Measurements from ENCODE around the gene EHD2. TPM values are rescaled to one million over a fixed set of nuclear protein-coding genes. Genes with fewer than 3 reads are reported as not detected.
"Not testable (repeated sequence)": the region's sequence is repeated elsewhere in the genome, so short reads cannot be mapped to it uniquely, and the experiment has no call there.

EHD2 gene, protein sequence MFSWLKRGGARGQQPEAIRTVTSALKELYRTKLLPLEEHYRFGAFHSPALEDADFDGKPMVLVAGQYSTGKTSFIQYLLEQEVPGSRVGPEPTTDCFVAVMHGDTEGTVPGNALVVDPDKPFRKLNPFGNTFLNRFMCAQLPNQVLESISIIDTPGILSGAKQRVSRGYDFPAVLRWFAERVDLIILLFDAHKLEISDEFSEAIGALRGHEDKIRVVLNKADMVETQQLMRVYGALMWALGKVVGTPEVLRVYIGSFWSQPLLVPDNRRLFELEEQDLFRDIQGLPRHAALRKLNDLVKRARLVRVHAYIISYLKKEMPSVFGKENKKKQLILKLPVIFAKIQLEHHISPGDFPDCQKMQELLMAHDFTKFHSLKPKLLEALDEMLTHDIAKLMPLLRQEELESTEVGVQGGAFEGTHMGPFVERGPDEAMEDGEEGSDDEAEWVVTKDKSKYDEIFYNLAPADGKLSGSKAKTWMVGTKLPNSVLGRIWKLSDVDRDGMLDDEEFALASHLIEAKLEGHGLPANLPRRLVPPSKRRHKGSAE
- 0.87 and 1.0 TPM in 2 replicates for total RNA-seq (2014; rRNA removed; shearing (Covaris generic))
- polyA plus RNA-seq (2014; cell fraction: nucleus; rRNA removed): 0.07 and 0.33 TPM in 2 replicates

DNA sequence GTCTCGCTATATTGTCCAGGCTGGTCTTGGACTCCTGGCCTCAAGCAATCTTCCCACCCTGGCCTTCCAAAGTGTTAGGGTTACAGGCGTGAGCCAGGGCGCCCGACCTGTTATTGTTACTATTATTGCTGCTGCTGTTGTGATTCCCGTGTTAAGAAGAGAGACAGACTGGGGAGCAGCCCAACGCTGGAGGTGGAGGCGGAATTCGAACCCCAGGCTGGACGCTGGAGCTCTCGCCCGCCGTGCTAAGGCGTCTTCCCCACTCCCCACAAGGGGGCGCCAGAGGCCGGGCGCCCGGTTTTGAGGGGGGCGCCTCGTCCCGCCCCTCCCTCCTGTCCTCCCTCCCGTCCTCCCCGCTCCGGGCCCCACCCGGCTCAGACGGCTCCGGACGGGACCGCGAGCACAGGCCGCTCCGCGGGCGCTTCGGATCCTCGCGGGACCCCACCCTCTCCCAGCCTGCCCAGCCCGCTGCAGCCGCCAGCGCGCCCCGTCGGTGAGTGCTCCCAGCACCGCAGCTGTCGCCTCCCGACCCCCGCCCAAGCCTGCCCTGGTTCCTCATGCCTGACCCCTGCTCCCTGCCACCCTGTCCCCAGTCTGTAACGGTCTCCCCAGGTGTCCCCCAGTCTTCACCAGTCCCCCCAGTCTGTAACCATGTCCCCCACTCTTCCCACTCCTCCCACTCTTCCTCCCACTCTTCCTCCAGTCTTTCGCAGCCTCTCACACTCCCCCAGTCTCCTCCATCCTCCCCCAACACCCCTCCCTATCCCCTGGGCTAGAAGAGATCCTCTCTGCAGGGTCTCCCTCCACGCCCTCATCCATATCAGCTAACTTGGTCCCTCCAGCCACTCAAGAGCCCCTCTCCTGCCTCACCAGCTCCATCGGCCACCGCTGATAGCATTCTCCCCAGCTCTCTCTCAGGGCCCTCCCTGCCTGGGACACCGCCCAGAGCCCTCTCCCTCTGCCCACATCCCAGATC is at the start of gene EHD2:
TSS of gene EHD2 (plus strand) at position 377 of the 976 bp plus-strand sequence. CDS start 3,191 bp downstream, outside the sequence.
- no peak for DNase-seq (ENCODE audit: extremely low read depth, low read depth)

GRCh38 chr19:47663435-47663910 is 49.7 kb upstream of the EHD2 start:
- no peak for DNase-seq (ENCODE audit: extremely low read depth, low read depth)

DNA sequence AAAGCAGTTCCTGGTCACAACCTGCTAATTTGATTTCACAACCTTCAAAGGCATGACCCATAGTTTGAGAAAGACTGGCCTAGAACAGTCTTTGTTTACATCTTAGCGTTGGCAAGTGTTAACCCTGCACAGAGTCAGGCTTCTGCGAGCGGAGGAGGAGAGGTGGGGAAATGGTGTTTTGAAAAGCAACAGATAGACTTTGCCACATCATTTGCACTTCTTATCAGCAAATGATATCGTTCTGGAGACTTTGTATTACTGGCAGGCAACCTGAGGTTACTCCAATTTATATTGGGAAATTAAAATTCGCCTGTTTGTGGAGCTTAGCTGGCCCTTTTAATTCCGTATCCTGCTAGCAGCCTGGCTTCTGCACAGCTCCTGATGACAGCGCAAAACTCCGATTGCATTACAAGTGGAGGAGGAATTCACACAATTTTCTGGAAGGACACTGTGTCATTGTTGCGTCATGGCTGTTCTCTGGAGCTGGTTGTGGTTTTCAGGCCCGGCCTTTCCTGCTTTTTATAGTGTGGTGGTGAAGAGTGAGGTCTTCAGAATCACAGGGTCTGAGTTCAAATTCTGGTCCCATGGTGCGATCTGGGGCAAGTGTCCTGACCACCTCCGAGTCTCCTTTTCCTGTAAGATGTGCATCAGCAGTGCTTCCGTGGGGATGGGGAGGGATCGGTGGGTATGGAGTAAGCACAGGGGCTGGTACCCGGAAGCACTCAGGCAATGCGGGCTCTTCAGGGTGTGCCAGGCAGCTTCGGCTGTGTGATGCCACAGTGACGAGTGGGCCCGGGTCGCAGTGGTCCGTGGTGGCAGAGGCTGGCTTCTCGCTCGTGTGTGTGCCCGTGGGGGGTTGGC is 49.1 kb upstream of the EHD2 start:
- peak; percentile 81 for DNase-seq (ENCODE audit: extremely low read depth, low read depth)

DNA sequence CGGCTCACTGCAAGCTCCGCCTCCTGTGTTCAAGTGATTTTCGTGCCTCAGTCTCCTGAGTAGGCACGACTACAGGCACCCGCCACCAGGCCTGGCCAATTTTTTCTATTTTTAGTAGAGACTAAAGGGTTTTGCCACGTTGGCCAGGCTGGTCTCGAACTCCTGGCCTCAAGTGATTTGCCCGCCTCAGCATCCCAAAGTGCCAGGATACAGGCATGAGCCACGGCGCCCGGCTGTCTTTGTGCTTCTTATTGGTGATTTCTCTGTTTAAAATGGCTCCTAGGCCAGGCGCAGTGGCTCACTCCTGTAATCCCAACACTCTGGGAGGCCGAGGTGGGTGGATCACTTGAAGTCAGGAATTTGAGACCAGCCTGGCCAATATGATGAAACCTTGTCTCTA is 44.7 kb upstream of the EHD2 start:
- not testable (repeated sequence) for DNase-seq (ENCODE audit: extremely low read depth, low read depth)

GRCh38 chr19:47670736-47671135 is 42.5 kb upstream of the EHD2 start:
- no peak for DNase-seq (ENCODE audit: extremely low read depth, low read depth)

DNA sequence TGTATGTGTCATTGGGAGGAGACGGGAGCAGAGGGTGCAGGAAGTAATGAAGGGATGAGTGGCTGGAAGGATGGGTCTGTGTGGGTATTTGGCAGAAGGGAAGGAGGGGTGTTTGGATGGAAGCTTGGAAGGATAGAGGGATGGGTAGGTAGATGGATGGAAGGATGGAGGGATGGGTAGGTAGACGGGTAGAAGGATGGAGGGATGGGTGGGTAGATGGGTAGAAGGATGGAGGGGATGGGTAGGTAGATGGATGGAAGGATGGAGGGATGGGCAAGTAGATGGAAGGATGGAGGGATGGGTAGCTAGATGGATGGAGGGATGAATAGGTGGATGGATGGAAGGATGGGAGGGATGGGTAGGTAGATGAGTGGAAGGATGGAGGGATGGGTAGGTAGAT is 41.7 kb upstream of the EHD2 start:
- no peak for DNase-seq (ENCODE audit: extremely low read depth, low read depth)

- no peak for DNase-seq (ENCODE audit: extremely low read depth, low read depth)
Measured at GRCh38 chr19:47673426-47673825, 39.8 kb upstream of the EHD2 start.

DNA sequence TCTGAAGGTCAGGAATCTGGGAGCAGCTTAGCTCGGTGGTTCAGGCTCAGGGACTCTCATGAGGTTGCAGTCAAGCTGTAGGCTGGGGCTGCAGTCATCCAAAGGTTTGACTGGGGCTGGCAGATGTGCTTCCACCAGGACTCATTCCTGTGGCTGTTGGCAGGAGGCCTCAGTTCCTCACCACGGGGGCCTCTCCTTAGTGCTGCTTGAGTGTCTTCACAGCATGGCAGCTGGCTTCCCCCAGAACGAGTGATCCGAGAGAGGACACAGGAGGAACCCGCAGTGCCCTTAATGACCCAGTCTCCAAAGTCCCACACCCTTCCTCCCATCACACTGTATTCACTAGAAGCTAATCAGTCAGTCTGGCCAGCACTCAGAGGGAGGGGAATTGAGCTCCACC is 38.7 kb upstream of the EHD2 start:
- no peak for DNase-seq (ENCODE audit: extremely low read depth, low read depth)

- no peak for DNase-seq (ENCODE audit: extremely low read depth, low read depth)
Measured at GRCh38 chr19:47675271-47675670, 38.0 kb upstream of the EHD2 start.

GRCh38 chr19:47675859-47676258 is 37.4 kb upstream of the EHD2 start:
- DNase-seq (ENCODE audit: extremely low read depth, low read depth): no peak

GRCh38 chr19:47676811-47677210 is 36.4 kb upstream of the EHD2 start:
- no peak for DNase-seq (ENCODE audit: extremely low read depth, low read depth)

- no peak for DNase-seq (ENCODE audit: extremely low read depth, low read depth)
Measured at GRCh38 chr19:47679251-47679900, 33.8 kb upstream of the EHD2 start.

- DNase-seq (ENCODE audit: extremely low read depth, low read depth): no peak
Measured at GRCh38 chr19:47679922-47680857, 33.0 kb upstream of the EHD2 start.

DNA sequence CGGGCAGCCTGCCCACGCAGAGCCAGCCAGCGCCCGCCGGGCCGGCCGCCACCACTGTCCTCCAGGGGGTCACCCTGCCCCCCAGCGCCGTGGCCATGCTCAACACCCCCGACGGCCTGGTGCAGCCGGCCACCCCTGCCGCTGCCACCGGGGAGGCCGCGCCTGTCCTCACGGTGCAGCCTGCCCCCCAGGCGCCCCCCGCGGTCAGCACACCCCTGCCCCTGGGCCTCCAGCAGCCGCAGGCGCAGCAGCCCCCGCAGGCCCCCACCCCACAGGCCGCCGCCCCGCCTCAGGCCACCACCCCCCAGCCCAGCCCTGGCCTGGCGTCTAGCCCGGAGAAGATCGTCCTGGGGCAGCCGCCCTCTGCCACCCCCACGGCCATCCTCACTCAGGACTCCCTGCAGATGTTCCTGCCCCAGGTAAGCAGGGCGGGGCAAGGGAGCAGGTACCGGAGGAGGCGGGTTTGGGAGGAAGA is 32.3 kb upstream of the EHD2 start:
- DNase-seq (ENCODE audit: extremely low read depth, low read depth): no peak

DNA sequence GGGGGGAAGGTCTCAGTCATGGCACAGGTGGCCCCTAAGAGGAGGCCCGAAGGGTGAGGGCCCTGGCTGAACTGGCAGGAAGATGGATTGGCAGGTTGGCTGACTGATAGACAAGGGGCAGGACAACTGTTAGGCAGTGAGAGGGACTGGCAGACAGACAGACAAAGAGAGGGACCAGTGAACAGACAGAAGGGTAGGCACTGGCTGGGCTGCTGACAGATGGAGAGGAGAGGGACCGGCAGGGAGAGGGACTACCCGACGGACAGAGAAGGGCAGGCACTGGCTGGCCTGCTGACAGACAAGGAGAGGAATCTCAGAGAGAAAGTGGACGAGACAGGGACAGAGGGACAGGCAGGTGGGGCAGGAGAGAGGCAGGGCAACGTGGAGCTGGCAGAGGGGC is 31.8 kb upstream of the EHD2 start:
- DNase-seq (ENCODE audit: extremely low read depth, low read depth): no peak

- DNase-seq (ENCODE audit: extremely low read depth, low read depth): no peak
Measured at GRCh38 chr19:47681936-47682335, 31.3 kb upstream of the EHD2 start.

DNA sequence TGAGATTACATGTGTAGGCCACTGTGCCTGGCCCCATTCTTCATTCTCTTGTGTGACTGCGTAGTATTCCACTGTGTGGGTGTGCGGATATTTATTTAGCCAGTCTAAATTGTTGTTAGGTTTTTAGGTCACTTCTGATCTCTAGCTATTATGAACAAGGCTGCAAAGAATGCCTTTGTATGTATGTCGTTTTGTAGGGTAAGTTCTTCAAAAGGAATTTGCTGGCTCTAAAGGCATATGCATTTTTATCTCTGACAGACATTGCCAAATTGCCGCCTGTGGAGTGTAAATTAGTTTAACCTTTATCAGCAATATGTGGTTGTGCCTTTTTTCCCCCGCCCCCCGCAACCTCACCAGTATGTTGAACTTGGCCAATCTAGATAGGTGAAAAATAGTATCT is 30.3 kb upstream of the EHD2 start:
- no peak for DNase-seq (ENCODE audit: extremely low read depth, low read depth)

Measured in NCI-H460 (cell line).